ENCODE measurements around the gene ELP4.

- TF ChIP-seq CTCF (IDR thresholded peaks at IDR 0.05) (no peak), POLR2A (IDR thresholded peaks at IDR 0.05) (no peak)
Observed at GRCh38 chr11:31529189-31529588, 19.6 kb downstream of the ELP4 start.
